ENCODE data around the gene TRIM43. TPM values are rescaled to one million over a fixed set of nuclear protein-coding genes. Genes with fewer than 3 reads are reported as not detected.
"Not testable (repeated sequence)": the region's sequence is repeated elsewhere in the genome, so short reads cannot be mapped to it uniquely, and the experiment has no call there.

TRIM43 gene
- polyA plus RNA-seq, 1 donor, result not detected

- DNase-seq, result not testable (repeated sequence)
These were observed 50.0 kb downstream of the TRIM43 start for GRCh38 chr2:95641787-95642186.

- DNase-seq, result not testable (repeated sequence)
These were observed 50.6 kb downstream of the TRIM43 start for GRCh38 chr2:95642360-95642759.

GRCh38 chr2:95642951-95643350, 51.1 kb downstream of the TRIM43 start:
- DNase-seq, result not testable (repeated sequence)

- DNase-seq, result not testable (repeated sequence)
These were observed 53.5 kb downstream of the TRIM43 start for GRCh38 chr2:95645312-95645711.

GRCh38 chr2:95646274-95646994, 54.6 kb downstream of the TRIM43 start:
- DNase-seq, result not testable (repeated sequence)

GRCh38 chr2:95648894-95649544, 57.2 kb downstream of the TRIM43 start:
- DNase-seq, result not testable (repeated sequence)

Other genes with a start within 250 kb of the TRIM43 start
- gene FAHD2A, start 189.3 kb upstream of the TRIM43 start, polyA plus RNA-seq (ENCODE audit: insufficient read length), result 23.7 TPM
- gene TRIM43B, start 107.2 kb upstream of the TRIM43 start, polyA plus RNA-seq (ENCODE audit: insufficient read length), result not detected